ENCODE data around the gene LNPEP. TPM values are rescaled to one million over a fixed set of nuclear protein-coding genes. Genes with fewer than 3 reads are reported as not detected.
A peak's percentile ranks its signal among the peaks of the same experiment; 100 is the strongest.

The LNPEP gene
- total and polyA plus RNA-seq, 8 donors, result 2.0 to 20.0 (median 9.6) TPM

- no peak overlapping the region for H3K4me3 ChIP-seq
- no peaks in the 10 kb centered on the region for H3K27me3 ChIP-seq
- FAIRE-seq, result no peak
- intact Hi-C loops (cut with DNase I), result no loop called here
- no peaks in the 10 kb centered on the region for H3K4me1 ChIP-seq
- no peaks in the 10 kb centered on the region for H3K9me3 ChIP-seq
- WGBS, 2 donors, result 82 to 90% methylated on average over 1 of the region's 1 CpG
- TF ChIP-seq, protein P1, sequence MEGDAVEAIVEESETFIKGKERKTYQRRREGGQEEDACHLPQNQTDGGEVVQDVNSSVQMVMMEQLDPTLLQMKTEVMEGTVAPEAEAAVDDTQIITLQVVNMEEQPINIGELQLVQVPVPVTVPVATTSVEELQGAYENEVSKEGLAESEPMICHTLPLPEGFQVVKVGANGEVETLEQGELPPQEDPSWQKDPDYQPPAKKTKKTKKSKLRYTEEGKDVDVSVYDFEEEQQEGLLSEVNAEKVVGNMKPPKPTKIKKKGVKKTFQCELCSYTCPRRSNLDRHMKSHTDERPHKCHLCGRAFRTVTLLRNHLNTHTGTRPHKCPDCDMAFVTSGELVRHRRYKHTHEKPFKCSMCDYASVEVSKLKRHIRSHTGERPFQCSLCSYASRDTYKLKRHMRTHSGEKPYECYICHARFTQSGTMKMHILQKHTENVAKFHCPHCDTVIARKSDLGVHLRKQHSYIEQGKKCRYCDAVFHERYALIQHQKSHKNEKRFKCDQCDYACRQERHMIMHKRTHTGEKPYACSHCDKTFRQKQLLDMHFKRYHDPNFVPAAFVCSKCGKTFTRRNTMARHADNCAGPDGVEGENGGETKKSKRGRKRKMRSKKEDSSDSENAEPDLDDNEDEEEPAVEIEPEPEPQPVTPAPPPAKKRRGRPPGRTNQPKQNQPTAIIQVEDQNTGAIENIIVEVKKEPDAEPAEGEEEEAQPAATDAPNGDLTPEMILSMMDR (IDR thresholded peaks at IDR 0.05), result no peak
- no peaks in the 10 kb centered on the region for H3K36me3 ChIP-seq
- no peak overlapping the region for H3K27ac ChIP-seq
- DNase-seq, result no peak
- no peak for ATAC-seq
These were observed 34.0 kb upstream of the LNPEP start for GRCh38 chr5:96901841-96902240.

DNA sequence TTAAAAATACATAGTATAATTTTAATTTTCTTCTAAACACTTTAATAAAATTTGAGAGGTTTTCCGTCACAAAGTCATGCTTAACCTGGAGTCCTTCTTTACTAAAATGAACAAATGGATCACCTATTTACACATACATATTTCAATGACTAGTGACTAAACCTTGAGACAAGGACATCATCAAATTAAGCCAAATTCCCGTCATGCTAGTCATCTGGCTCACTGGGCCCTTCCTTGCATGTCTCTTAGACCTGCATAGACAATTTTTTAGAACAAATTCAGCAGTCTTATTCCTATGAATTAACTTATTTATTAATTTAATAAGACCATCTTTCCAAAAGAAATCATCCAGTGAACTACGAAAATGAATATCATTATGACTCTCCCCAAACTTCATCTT, 33.0 kb upstream of the LNPEP start:
- H3K4me1 ChIP-seq, result no peaks in the 10 kb centered on the region
- H3K4me3 ChIP-seq, result no peak overlapping the region
- H3K36me3 ChIP-seq, result no peaks in the 10 kb centered on the region
- no peaks in the 10 kb centered on the region for H3K9me3 ChIP-seq
- no peaks in the 10 kb centered on the region for H3K27me3 ChIP-seq
- ATAC-seq (no peak), DNase-seq (no peak), FAIRE-seq (no peak)
- intact Hi-C loops (cut with DNase I), result no loop called here
- WGBS, 2 donors, result 93 to 95% methylated on average over 3 of the region's 3 CpGs
- H3K27ac ChIP-seq, result no peak overlapping the region
- TF ChIP-seq, protein P1 (IDR thresholded peaks at IDR 0.05), result no peak

GRCh38 chr5:96903300-96903699, 32.6 kb upstream of the LNPEP start:
- Histone ChIP-seq H3K36me3 (no peaks in the 10 kb centered on the region), H3K27ac (no peak overlapping the region), H3K9me3 (no peaks in the 10 kb centered on the region), H3K4me3 (no peak overlapping the region), H3K4me1 (no peaks in the 10 kb centered on the region), H3K27me3 (no peaks in the 10 kb centered on the region)
- FAIRE-seq, result no peak
- intact Hi-C loops (cut with DNase I), result no loop called here
- no peak for ATAC-seq
- TF ChIP-seq, protein P1 (IDR thresholded peaks at IDR 0.05), result no peak
- no peak for DNase-seq
- 95 to 97% methylated on average over 2 of the region's 2 CpGs for WGBS, 2 donors

DNA sequence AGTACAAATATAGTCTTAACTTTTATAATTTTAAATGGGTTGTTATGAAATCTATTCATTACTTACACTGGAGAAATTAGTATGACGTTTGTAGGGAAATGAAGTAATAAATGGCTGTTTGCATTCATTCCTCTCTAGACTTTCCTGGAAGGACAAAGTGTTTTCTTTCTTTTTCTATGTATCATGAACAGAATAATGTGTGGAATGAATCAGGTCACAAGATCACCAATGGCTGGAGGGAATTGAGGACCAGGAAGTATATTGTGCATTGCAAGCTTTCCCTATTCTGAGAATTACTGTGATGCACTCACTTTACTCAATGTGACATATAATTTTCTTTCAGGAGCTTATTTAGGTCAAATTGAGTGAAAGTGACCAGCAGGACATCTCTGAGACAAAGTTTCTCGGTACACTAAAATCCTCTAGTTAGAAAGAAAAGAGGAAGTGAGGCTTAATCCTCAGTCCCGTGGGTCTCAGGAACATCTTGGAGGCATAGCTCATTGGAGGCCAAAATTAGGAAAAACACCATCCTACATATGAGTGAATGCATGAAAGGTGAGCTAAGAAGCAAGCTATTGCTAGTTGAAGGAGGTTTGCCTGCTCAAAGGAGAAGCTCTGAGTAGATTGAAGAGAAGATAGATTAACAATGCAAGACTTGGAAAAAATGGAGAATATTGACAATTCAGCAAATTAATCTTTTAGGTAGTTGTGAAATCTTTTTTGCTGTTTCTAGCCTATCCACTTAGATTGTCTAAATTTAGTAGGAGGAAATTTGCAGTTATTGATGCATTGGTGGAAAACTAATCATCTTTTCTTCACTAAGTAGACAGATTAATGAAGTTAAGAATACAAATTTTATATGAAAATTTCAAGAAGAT, 31.6 kb upstream of the LNPEP start:
- WGBS, 2 donors, result 84 to 86% methylated on average over 3 of the region's 3 CpGs
- peak; percentile 34 for FAIRE-seq
- peaks cover 0 to under 1% (median 0%) of the 10 kb centered on the region in 3 donors for H3K36me3 ChIP-seq

More for the DNA sequence above, 31.6 kb upstream of the LNPEP start:
- Histone ChIP-seq H3K27me3 (no peaks in the 10 kb centered on the region), H3K9me3 (no peaks in the 10 kb centered on the region), H3K27ac (no peak overlapping the region), H3K4me1 (no peaks in the 10 kb centered on the region), H3K4me3 (no peak overlapping the region)
- DNase-seq (no peak), ATAC-seq (no peak)
- intact Hi-C loops (cut with DNase I), result no loop called here
- TF ChIP-seq, protein P1 (IDR thresholded peaks at IDR 0.05), result no peak
